MM.1S (cell line): Measurements from ENCODE around the gene LIPJ.

Experiments
- DNase-seq: peaks from one replicate; pipeline ENCODE4 v3.0.0-alpha.2; 2015
- H2AFZ ChIP-seq: fragments of 300-600 bp; sonication (generic); 2 replicates; pipeline ENCODE4 v1.6.0; 2016; ENCODE audit warnings: antibody characterized with exemption, low read length
- H3F3A ChIP-seq: fragments of 300-600 bp; sonication (generic); 2 replicates; pipeline ENCODE4 v1.6.1; 2016; ENCODE audit warnings: mild to moderate bottlenecking, antibody characterized with exemption, low read length, moderate library complexity, mixed read lengths; ENCODE audit not compliant: insufficient read depth
- H3K27ac ChIP-seq: fragments of 300-600 bp; sonication (generic); 2 replicates; pipeline ENCODE4 v1.5.1; 2016; ENCODE audit warnings: mild to moderate bottlenecking, low read length
- H3K27me3 ChIP-seq: fragments of 300-600 bp; sonication (generic); replicated peaks from 2 replicates; pipeline ENCODE4 v1.6.0; 2016; ENCODE audit warnings: low read length; ENCODE audit not compliant: insufficient read depth
- H3K36me3 ChIP-seq: fragments of 300-600 bp; sonication (generic); replicated peaks from 2 replicates; pipeline ENCODE4 v1.6.1; 2016; ENCODE audit warnings: mild to moderate bottlenecking, low read length, mixed read lengths; ENCODE audit not compliant: insufficient read depth
- H3K4me1 ChIP-seq: fragments of 300-600 bp; sonication (generic); 2 replicates; pipeline ENCODE4 v1.6.1; 2016; ENCODE audit warnings: low read length, mixed read lengths
- H3K4me2 ChIP-seq: fragments of 300-600 bp; sonication (generic); 2 replicates; pipeline ENCODE4 v1.6.0; 2016; ENCODE audit warnings: low read depth, low read length
- H3K4me3 ChIP-seq: fragments of 300-600 bp; sonication (generic); 2 replicates; pipeline ENCODE4 v1.5.1; 2016; ENCODE audit warnings: low read length, mixed read lengths
- H3K79me2 ChIP-seq: fragments of 300-600 bp; sonication (generic); 2 replicates; pipeline ENCODE4 v1.6.1; 2016; ENCODE audit warnings: mixed run types, low read length, mixed read lengths
- H3K9ac ChIP-seq: fragments of 300-600 bp; sonication (generic); 2 replicates; pipeline ENCODE4 v1.6.1; 2016; ENCODE audit warnings: low read length, mixed read lengths
- H3K9me2 ChIP-seq: fragments of 300-600 bp; sonication (generic); replicated peaks from 2 replicates; pipeline ENCODE4 v1.6.1; 2016; ENCODE audit warnings: mild to moderate bottlenecking, low read length, mixed read lengths; ENCODE audit not compliant: insufficient read depth
- H3K9me3 ChIP-seq: fragments of 300-600 bp; sonication (generic); replicated peaks from 2 replicates; pipeline ENCODE4 v1.6.1; 2016; ENCODE audit warnings: mild to moderate bottlenecking, low read length, mixed read lengths; ENCODE audit not compliant: insufficient read depth
- H4K20me1 ChIP-seq: fragments of 300-600 bp; sonication (generic); 2 replicates; pipeline ENCODE4 v1.6.1; 2016; ENCODE audit warnings: mild to moderate bottlenecking, low read length, moderate library complexity, mixed read lengths; ENCODE audit not compliant: insufficient read depth
- CTCF ChIP-seq: fragments of 300-600 bp; sonication (generic); IDR thresholded peaks from 2 replicates; pipeline ENCODE4 v1.5.1; 2016; ENCODE audit warnings: antibody characterized with exemption, low read length, mixed read lengths
- EZH2 ChIP-seq: fragments of 300-600 bp; sonication (generic); optimal IDR thresholded peaks from 2 replicates; pipeline ENCODE3; 2017; ENCODE audit warnings: low read depth, mild to moderate bottlenecking, antibody characterized with exemption, low read length, mixed read lengths
- EZH2phosphoT487 ChIP-seq: fragments of 300-600 bp; sonication (generic); IDR thresholded peaks from 2 replicates; pipeline ENCODE4 v1.6.1; 2018; ENCODE audit warnings: antibody characterized with exemption, low read length

The LIPJ gene

GRCh38 chr10:88551246-88551645 lies 35.3 kb upstream of the LIPJ start:
- H3K9me2 ChIP-seq = no peaks in the 10 kb centered on the region
- TF ChIP-seq EZH2 = no peak
- no peak for TF ChIP-seq CTCF
- TF ChIP-seq EZH2phosphoT487 = no peak
- no peaks in the 10 kb centered on the region for H3K79me2 ChIP-seq
- H3K27me3 ChIP-seq = no peaks in the 10 kb centered on the region
- H3K36me3 ChIP-seq = no peaks in the 10 kb centered on the region
- H3K9ac ChIP-seq = no peak overlapping the region
- H2AFZ ChIP-seq = no peak overlapping the region
- H3K9me3 ChIP-seq = no peaks in the 10 kb centered on the region
- no peaks in the 10 kb centered on the region for H3K4me1 ChIP-seq
- DNase-seq = no peak
- H3K27ac ChIP-seq = no peak overlapping the region
- H4K20me1 ChIP-seq = no peaks in the 10 kb centered on the region
- H3K4me2 ChIP-seq = no peak overlapping the region
- H3F3A ChIP-seq = no peaks in the 10 kb centered on the region
- H3K4me3 ChIP-seq = no peak overlapping the region

GRCh38 chr10:88553116-88553752 lies 33.3 kb upstream of the LIPJ start:
- Histone ChIP-seq H3K9me3 (no peaks in the 10 kb centered on the region), H3K4me3 (no peak overlapping the region), H3K79me2 (no peaks in the 10 kb centered on the region), H2AFZ (no peak overlapping the region), H3K27ac (no peak overlapping the region), H3F3A (no peaks in the 10 kb centered on the region), H4K20me1 (no peaks in the 10 kb centered on the region), H3K36me3 (no peaks in the 10 kb centered on the region), H3K9me2 (no peaks in the 10 kb centered on the region), H3K27me3 (no peaks in the 10 kb centered on the region), H3K4me1 (no peaks in the 10 kb centered on the region), H3K4me2 (no peak overlapping the region), H3K9ac (no peak overlapping the region)
- DNase-seq = peak; percentile 74
- TF ChIP-seq EZH2phosphoT487 = no peak
- TF ChIP-seq EZH2 = no peak
- peak; percentile 85 for TF ChIP-seq CTCF

GRCh38 chr10:88555190-88555908 lies 31.2 kb upstream of the LIPJ start:
- no peaks in the 10 kb centered on the region for H3K9me3 ChIP-seq
- no peak overlapping the region for H2AFZ ChIP-seq
- H3K27me3 ChIP-seq = no peaks in the 10 kb centered on the region
- H3K79me2 ChIP-seq = no peaks in the 10 kb centered on the region
- no peak overlapping the region for H3K4me2 ChIP-seq
- no peak for TF ChIP-seq EZH2phosphoT487
- TF ChIP-seq EZH2 = no peak
- no peak for TF ChIP-seq CTCF
- no peaks in the 10 kb centered on the region for H3K36me3 ChIP-seq
- DNase-seq = no peak
- H3K4me1 ChIP-seq = no peaks in the 10 kb centered on the region
- no peak overlapping the region for H3K9ac ChIP-seq
- no peak overlapping the region for H3K27ac ChIP-seq
- no peaks in the 10 kb centered on the region for H4K20me1 ChIP-seq
- H3K4me3 ChIP-seq = no peak overlapping the region
- H3F3A ChIP-seq = no peaks in the 10 kb centered on the region
- H3K9me2 ChIP-seq = no peaks in the 10 kb centered on the region
